ENCODE results near the gene RAP1GAP.

The RAP1GAP gene

GRCh38 chr1:21608798-21609197, 60.4 kb downstream of the RAP1GAP start:
- DNase-seq (ENCODE audit: low read depth), result no peak

GRCh38 chr1:21607549-21608529, 61.3 kb downstream of the RAP1GAP start:
- no peak for DNase-seq (ENCODE audit: low read depth)

- DNase-seq (ENCODE audit: low read depth), result no peak
These were observed 63.0 kb downstream of the RAP1GAP start for GRCh38 chr1:21605964-21606705.

DNA sequence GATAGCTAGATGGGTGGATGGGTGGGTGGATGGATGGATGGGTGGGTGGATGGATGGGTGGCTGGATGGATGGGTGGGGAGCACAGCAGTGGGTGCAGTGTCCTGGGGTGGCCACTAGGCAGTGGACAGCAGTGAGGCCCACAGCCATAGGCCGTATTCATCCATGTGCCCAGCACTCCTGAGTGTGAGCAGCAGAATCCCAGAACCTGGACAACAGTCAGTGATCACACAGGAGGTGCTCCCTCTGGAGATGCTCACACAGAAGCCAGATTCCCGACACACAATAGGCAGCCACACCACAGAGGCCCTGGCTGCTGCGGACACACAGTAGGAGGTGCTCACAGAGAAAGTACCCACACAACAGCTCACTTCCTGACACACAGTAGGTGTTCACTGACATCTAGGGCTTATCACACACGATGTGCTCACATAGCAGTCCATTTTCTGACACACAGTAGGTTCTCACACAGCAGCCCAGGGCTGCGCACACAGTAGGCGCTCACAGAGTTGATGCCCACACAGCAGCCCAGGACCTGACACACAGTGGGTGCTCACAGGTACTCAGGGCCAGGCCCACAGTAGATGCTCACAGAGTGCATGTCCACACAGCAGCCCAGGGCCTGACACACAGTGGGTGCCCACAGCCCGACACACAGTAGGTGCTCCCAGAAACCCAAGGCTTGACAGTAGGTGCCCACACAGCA, 64.0 kb downstream of the RAP1GAP start:
- no peak for DNase-seq (ENCODE audit: low read depth)

DNA sequence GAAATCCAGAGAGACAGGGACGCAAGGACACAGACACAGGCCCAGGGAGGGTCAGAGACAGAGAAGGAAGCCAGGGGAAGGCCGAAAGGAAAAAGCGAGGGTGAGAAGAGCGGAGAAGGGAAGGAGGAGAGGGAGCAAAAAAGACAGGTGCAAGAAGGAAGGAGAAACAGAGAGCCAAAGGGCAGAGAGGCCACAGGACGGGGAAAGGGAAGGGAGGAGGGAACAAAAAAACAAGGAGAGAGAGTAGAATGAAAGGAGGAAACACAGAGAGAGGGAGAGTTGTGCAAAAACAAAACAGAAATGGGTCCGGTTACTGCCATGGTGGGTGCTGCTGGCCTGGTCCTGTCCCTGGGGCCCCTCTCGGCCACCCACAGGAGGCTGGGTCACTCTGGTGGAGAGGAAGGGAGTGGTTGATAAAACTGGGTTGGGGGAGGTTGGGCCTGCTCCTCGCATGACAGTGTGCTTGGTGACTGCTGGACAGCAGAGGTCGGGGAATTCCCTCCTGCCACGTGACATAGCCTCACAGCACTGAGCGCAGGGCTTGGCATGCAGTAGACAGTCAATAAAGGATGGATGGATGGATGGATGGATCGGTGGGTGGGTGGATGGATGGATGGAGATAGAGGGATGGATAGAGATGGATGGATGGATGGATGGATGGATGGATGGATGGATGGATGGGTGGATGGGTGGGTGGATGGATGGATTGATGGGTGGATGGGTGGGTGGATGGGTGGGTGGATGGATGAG, 64.8 kb downstream of the RAP1GAP start:
- DNase-seq (ENCODE audit: low read depth), result no peak

DNA sequence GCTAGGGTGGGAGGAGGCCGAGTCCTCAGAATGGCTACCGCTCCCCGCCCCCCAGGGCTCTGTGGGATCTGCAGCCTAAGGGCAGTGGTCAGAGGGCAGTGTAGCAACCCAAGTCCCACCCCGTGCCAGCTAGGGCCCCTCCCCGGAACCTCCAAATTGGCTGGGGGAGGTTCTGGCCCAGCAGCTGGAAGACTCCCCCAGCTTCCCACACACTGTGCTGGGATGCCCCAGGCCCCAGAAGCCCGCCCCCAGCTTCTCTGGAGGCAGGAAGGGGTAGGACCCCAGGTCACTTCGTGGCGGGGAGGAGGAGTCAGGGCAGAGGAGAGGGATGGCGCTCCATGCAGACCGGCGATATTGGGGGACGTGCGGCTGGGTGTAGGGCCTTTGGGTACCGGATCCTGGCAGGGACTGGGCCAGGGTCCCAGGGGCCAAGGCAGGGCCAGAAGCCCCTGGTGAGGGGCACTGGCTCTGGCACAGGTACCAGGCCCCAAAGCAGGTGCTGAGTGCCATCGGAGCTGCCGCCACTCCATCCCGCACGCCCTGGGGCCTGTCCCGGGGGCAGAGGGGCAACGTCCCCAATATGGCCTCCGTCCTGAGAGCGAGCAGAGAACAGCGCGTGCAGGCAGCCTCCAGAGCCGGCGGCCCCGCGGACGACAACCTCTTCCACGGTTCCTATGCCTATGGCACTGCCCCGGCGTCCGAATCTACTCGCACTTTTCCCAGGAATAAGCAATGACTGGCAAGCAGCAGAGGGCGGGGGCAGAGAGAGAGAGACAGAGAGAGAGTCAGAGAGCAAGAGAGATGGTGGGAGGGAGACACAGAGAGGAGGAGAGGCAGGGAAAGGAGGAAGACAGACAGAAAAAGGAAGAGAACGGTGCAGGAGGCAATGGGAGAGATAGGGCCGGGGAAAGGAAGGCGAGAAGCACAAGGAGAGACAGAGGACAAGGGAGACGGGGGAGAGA, 65.7 kb downstream of the RAP1GAP start:
- DNase-seq (ENCODE audit: low read depth), result no peak

- no peak for DNase-seq (ENCODE audit: low read depth)
These were observed 67.7 kb downstream of the RAP1GAP start for GRCh38 chr1:21601278-21602048.

DNA sequence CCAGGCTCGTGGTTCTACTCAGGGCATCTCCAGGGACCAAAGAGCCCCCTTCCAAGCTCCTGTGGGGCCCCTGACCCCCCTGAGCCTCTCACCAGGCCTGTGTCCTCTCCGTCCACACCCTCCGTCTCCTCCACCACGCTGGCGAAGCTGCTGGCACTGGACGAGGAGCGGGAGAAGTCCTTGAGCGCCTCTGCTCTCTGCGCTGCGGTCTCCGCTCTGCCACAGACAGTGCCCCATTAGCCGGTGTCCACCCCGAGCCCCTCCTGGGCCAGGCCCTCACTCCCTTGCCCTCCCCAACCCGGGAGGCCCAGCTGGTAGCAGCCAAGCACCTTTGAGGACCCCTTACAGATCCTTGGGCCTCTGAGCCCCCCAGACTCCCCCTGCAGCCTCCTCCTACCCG, 69.8 kb downstream of the RAP1GAP start:
- DNase-seq (ENCODE audit: low read depth), result no peak

DNA sequence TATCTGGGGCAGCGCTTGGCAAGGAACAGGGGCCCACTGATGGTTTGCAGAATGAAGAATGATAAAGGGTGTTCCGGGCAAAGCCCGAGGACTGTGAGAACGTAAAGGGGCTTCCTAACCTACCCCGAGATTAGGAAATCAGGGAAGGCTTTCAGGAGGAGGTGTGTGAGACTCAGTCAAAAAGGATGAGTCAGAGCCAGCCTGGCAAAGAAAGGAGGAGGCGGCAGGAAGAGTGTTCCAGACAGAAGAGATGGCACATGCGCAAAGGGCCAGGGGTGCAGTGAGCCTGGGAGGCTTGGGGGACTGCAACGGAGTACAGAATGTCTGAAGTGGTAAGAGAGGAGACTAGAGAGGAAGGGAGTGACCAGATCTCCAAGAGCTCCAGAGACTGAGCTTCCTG, 70.3 kb downstream of the RAP1GAP start:
- DNase-seq (ENCODE audit: low read depth), result no peak

DNA sequence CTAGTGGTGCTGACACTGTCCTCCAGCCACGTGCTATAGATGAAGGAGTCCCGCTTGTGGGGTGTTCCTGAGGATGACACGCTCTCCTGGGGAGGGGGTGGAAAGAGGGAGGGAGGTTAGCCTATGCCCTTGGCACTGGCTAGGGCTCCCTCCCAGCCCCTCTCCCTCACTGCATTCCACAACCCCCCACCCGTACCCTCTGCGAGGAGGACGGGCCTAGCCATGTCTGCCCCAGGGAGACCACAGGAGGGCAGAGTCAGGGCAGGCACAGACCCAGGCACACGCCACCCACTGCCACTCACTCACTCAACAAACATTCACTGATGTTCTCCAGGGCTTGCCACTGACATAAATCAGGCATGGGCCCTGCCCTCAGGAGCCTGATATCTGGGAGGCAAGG, 70.7 kb downstream of the RAP1GAP start:
- DNase-seq (ENCODE audit: low read depth), result no peak

DNA sequence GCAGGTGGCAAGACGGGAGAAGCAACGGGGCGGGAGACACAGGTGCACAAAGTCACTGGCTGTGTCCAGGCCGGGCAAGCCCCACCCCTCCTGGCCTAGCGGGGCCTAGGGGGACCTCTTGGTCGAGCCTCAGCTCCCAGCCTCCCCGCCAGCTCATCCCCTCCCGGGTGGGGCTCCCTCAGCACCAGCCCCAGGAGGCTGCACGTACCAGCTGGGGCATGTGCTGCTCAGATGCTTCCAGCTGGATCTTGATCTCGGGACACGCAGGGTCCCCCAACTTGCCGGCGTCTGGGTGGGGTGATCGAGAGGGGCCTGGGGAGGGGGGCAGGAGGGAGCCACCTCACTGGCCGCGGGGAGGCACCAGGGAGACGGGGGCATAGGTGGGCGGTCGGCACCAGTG, 71.4 kb downstream of the RAP1GAP start:
- DNase-seq (ENCODE audit: low read depth), result no peak

DNA sequence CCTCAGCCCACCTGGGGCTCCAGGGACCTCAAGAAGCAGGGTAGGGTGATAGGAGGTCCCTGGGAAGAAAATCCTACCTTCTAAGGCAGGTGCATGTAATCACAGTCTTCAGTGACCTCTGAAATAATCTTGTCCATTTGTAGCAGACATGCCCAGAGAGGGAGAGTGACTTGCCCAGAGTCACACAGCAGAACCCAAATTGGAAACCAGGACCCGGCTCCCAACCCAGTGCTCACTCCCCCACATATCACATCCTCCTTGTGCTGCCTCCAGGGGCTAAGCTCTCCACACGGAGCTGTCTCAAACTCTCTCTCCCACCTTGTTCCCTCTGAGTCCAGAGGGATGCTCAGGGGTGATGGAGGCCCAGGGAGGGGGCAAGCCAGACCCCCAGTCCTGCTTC, 72.5 kb downstream of the RAP1GAP start:
- DNase-seq (ENCODE audit: low read depth), result no peak

- DNase-seq (ENCODE audit: low read depth), result no peak
These were observed 73.0 kb downstream of the RAP1GAP start for GRCh38 chr1:21596174-21596573.

DNA sequence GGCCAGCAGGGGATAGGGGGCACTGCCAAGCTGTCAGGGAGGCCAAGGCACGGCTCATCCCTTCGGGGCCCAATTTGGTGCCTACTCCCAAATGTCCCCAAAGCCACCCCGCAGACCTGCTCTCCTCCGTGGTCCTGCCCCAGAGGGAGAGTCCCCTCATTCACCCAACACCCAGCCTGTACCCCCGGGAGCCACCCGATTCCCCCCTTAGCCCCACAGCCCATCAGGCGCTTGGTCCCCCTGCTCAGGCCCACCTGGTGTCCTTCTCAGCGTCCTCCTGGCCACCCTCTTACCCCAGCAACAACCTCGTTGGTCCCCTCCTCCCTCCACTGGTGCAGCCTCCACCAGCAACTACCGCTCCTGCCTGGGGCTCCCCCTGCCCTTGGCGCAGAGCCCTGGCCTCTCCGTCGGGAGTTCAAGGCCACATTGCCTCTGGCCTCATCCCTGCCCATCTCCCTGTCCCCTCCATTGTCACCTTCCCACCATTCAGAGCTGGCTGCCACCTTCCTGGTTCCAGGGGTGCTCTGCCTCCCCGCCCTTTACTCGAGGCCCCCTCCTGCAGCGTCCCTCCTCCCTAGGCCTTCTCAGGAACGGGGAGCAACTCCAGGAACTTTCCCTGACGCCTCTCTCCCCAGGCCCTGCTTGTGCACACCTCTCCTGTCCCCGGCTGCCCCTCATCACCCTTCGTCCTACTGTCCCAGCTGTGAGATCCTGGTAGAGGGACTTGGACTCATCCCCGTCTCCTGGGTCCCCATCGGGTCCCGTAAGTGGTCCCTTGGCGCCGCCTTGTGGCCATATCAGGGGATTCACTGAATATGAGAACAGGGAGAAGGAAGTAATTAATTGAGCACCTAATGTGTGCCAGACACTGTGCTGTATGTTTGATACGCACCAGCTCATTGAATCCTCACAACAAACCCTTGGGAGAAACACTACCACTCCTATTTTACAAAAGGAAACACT, 73.9 kb downstream of the RAP1GAP start:
- no peak for DNase-seq (ENCODE audit: low read depth)

GRCh38 chr1:21594501-21594900, 74.7 kb downstream of the RAP1GAP start:
- no peak for DNase-seq (ENCODE audit: low read depth)

DNA sequence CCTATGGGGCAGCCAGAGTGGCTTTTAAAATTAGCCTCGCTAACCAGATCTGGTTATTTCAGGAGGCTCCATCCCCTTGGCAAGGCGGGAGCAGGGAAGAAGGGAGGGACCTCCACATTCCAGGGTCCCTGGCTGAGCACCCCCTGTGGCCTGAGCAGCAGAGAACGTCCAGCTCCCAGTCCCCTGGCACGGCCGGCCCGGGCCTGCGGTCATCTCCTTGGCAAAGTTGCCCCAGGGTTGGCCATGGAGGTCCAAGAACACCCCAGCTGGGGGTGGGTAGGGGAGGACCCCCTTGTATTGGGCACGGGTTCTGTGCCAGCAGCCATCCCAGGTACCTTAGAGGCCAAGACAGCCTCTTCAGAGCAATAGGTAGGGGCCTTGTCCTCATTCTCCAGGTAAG, 75.9 kb downstream of the RAP1GAP start:
- DNase-seq (ENCODE audit: low read depth), result no peak

- DNase-seq (ENCODE audit: low read depth), result no peak
These were observed 76.9 kb downstream of the RAP1GAP start for GRCh38 chr1:21592086-21592865.

- DNase-seq (ENCODE audit: low read depth), result no peak
These were observed 78.2 kb downstream of the RAP1GAP start for GRCh38 chr1:21590934-21591333.

Measured in T-helper 22 cell (primary cell).